Measurements from ENCODE around the gene KIAA0319L.

Gene KIAA0319L

DNA sequence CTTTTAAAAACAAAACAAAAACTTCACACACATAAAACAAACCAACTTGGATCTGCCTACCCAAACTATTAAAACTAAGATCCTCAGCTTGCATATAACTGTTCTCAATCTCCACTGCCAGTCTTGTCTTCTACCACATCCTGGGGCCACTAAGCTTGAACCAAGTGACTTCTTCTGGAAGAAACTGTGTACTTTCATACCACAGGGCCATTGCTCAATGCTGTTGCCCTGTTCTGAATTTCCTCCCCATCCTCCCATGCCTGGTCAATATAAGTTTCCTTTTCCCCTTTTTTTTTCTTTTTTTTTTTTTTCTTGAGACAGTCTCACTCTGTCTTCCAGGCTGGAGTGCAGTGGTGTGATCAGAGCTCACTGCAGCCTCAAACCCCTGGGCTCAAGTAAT, 109.9 kb downstream of the KIAA0319L start:
- no peak for DNase-seq (ENCODE audit: low read depth, low spot score)

DNA sequence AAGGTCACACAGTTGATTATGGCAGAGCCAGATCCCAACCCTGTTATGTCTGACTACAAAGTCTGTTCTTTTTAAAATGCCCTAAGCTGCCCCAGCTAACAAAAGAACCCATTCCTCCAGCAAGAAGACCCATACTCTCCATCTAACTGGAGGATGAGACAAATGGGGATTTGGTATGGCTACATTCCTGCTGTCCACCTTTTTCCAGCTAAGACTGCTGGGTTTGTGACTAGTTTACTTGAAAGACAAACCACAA, 112.8 kb downstream of the KIAA0319L start:
- DNase-seq (ENCODE audit: low read depth, low spot score): no peak

DNA sequence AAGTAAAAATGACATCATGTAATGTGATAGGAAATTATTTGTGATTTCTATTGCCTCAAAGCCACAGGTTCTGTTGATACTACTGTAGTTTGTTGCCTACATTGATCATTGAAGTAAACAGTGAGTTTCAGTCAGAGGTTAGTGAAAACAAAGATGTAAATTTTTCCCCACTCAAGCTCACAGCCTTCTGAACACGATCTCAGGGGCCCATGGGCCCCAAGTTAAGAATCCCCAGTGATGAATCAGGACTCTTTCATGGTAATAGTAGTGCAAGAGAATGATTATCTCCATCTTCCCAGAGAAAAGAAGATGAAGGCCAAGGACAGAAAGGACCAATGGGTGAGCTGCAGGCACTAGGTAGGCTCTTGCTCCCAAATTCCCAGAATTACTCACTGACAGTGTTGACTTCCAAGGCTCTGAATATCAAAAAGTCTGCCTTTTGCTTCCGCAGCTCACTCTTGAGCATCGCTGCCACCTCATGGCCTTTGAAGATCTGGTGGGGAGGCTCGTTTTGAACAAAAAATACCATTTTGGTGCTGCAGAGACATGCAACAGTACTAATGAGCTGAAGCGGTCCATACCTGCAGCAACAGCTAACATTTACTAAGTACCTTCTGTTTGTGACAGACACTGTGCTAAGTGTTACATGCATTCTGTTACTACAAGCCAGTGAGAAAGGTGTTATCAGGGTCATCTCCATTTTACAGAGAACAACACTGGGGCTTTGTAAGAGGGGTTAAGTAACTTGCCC, 113.3 kb downstream of the KIAA0319L start:
- peak; percentile 30 for DNase-seq (ENCODE audit: low read depth, low spot score)

DNA sequence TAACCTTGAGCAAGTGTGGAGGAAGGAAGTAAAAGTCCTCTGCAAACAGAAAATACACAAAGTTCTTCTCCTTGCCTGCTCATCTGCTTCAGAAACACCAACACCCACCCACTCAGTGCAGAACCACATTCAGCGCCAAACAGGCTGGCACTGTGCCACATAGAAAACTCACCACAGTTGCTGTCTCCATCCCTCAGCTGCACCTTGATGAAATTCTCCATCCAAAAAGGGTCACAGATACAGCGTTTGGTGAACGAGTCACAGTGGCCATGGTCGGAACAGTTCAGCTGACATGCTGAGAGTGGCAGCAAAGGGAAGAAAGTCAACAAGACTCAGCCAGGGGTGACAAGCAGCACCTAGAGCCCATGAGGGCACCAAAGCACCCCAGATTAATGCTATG, 114.5 kb downstream of the KIAA0319L start:
- DNase-seq (ENCODE audit: low read depth, low spot score): no peak

DNA sequence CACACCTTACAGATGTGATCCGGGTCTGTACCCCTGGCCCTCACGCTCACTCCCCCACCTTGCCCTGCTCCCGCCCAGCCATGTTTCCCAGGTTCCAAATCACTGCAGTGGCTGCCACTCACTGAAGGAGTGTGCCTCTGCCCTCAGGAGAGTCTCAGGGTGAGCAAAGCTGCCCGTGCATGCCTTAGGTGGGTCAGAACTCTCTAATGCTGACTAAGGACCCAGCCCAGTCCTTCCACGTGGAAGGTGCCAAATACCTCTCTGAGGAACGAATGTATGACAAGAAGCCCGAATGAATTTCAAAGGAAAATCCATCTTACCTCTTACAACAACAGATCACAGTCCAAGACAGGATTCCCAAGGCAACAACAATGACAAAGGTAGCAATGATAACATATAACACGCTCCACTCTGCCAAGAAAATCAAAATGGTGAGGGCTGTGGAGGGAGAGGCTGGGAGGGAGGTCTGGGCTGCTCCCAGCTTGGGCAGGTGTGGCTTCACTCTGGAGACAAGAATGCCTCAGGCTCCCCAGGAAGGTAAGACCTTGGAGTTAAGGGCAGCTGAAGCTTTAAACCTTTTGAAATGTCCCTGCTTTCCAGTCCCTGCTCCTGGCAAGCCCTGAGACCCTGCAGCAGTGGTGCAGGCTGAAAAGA, 115.2 kb downstream of the KIAA0319L start:
- DNase-seq (ENCODE audit: low read depth, low spot score): no peak

DNA sequence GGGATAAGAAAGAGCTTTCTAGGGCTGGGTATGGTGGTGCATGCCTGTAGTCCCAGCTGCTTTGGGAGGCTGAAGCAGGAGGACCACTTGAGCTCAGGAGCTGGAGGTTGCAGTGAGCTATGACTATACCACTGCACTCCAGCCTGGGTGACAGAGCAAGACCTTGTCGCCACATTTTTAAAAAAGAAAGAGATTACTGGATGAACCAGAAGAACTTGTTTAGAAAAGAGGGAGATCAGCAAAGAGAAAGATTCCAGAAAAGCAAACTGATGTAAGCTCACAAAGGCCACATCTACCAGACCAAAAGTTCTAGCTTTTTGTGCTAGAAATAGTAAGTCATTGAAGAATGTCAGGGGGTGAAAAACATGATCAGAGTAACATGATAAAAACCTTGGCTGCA, 117.6 kb downstream of the KIAA0319L start:
- DNase-seq (ENCODE audit: low read depth, low spot score): no peak

DNA sequence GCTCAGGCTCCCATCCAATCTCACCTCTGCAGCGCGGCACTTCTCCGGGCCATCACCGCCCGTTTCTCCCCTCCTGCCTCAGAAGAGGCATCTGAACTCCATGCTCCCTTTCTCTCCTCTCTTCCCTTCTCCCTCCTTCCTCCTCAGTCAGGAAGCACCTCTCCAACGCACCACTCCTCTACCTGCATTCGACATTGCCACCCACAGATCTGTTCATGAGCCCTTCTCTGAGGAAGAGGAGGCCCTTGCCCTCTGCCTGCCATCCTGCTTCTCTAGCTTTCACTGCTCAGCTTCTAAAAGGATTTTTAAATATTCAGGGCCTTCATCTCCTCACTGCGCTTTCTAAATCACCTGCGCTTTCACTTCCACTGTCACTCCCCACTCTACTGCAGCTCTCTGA, 120.0 kb downstream of the KIAA0319L start:
- DNase-seq (ENCODE audit: low read depth, low spot score): no peak

DNA sequence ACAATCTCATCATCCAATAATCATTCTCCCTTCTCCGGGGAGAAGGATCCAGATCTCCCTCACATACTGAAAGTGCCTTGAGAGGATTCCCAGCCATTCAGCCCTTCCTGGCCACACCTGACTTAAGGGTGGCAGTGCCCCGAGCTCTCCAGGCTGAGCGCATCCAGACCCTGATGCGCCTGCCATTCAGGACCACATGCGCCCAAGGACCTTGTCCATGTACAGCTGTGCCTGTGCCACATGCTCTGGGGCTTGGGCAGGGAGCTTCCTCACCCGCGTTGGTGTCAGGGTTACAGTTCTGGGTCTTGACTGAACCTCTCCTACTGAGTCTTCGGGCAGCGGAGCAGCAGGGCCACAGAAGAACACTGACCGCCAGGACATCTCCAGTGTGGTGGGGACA, 121.1 kb downstream of the KIAA0319L start:
- DNase-seq (ENCODE audit: low read depth, low spot score): no peak

DNA sequence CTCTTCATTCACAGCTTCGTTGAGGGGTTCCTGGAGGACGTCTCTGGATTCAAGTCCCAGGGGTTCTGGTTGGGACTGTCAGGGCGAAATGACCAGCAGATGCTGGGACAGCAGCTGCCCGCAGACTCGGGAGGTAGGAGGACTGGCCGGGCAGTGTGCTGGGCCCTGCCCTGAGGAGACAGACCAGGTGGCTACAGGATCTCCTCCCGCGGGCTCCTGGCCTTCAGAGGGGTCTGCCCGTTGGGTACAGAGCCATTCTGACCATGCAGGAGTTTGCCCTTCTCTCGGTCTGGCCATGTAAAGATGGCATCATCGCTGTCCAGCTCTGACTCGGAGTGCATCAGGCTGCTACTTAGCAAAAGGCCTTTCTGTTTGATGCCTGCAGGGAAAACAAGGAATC, 122.5 kb downstream of the KIAA0319L start:
- DNase-seq (ENCODE audit: low read depth, low spot score): no peak

DNA sequence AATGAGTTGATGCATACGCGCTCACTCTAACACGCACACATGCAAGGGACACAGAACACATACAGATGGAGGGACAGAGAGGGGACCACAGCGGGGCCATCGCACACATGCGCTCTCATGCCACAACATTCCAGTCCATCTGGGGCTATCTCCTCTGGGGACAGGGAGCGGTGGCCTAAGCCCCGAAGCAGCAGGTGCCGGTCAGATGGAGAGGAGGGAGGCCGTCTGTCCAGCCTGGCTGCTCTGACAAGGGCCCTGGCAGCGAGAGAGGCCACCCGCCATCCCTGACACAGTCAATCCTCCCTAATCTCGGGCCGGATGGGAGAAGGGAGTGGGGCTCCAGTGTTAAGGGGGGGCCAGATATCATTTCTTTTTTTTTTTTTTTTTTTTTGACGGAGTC, 123.5 kb downstream of the KIAA0319L start:
- no peak for DNase-seq (ENCODE audit: low read depth, low spot score)

DNA sequence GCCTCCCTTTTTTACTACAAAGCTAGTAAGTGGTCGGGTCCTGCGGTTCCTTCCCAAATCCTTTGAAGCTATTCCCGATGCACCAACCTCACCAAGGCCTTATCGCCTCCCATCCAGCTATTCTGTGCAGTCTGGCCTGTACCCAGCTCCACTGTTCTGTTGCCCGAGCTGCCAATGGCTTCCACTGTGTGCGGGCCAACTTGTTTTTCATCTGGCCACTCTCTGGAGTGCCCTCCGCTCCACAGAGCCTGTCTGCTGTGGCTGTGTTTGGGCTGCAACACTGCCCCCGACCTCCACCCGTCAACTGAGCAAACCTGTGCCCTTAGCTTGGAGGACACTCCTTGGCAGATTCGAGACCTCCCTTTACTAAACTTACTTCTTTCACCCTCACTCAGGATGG, 125.0 kb downstream of the KIAA0319L start:
- no peak for DNase-seq (ENCODE audit: low read depth, low spot score)

DNA sequence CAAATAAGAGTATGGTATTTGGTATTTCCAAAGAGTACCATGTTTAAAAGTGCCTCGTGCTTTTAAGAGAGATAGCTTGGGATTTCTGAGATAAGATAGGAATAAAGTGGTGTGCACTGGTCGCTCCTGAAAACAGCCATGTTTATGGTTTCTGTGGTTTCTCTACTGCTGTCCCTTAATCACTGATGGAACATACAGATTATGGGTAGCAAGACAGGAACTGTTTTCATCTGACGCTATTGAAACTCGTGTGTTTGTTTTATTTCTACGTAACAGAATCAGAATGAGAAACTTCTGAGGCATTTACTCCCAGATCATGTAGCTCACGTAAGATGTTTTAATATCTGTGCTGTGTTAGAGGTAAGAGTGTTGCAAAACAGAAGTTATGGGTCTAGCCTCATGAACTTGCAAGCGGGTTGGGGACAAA, 126.0 kb downstream of the KIAA0319L start:
- DNase-seq (ENCODE audit: low read depth, low spot score): no peak

DNA sequence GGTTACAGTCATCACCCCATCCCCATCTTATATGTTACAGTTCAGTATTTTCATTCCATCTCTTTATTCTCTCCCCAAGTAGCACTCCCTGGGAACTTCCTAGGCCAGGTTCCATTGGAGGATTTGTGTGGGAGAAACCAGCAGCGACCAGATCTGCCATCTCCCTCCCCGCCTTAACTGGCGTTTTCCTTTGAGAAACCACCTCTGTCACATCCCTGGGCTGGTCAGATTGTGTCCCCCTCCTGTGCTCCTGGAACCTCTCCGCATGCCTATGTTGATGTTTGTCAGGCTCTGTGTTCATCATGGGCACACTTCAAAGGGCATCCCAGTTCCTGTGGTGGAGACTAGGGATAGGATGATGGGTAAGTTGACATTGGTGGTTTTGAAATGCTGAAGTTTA, 126.4 kb downstream of the KIAA0319L start:
- no peak for DNase-seq (ENCODE audit: low read depth, low spot score)

DNA sequence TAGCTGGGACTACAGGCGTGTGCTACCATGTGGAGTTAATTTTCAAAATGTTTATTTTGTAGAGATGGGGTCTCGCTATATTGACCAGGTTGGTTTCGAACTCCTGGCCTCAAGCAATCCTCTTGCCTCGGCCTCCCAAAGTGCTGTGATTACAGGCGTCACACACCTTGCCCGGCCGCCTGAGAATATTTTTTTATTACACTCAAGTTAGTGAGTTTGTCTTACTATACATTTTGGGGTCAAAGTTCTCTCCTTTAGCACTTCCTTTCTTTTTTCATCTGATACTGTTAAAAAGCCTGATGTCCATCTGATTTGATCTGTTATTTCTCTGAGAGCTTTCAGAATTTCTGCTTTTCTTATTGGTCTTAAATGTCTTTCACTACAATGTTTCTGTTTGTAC, 128.8 kb downstream of the KIAA0319L start:
- no peak for DNase-seq (ENCODE audit: low read depth, low spot score)

DNA sequence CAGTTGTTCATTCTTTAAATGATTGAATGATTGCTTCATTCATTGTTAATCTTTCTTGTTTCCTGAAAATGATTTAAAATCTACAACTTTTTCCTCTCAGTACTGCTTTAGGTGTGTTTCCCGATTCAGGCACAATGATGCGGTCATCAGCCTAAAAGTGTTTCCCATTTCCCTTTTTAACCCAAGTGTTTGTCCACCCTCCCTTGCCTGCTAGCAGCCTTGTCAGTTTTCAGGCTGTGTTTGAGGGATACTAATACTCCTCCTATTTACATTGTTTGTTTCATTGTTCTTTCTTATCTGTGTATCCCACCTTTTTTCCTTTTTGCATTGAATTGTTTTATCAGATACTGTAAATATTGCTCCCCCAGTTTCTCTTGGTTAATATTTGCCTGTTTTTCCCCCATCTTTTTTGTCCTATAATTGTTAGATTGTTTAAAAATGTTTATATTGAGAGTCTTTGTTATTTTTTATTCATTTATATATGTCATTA, 131.1 kb downstream of the KIAA0319L start:
- DNase-seq (ENCODE audit: low read depth, low spot score): no peak

DNA sequence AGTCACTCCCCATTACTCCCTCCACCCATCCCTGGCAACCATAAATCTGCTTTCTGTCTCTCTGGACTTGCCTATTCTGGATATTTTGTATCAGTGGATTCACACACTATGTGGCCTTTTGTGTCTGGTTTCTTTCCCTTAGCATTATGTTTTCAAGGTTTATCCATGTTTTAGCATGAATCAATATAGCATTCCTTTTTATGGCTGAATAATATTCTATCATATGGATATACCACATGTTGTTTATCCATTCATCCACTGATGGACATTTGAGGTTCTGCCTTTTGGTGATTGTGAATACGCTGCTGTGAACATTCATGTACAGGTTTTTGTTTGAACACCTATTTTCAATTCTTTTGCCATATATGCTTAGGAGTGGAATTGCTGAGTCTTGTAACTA, 148.3 kb downstream of the KIAA0319L start:
- no peak for DNase-seq (ENCODE audit: low read depth, low spot score)

DNA sequence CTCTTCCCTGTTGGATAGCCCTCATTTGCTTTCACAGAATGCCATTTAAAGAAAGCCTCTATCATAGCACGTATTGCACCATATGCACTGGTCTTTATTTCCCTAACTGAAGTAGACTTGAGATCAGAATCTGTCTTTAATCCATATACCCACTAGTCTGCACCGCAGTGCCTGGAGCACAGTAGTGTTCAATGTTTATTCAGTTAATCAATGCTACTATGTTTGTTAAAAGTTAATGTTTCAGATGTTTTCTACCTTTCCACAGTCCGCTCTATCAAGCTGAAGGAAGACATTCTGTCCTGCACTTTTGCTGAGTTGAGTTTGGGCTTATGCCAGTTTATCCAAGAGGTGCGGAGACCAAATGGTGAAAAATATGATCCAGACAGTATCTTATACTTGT, 149.5 kb downstream of the KIAA0319L start:
- no peak for DNase-seq (ENCODE audit: low read depth, low spot score)

DNA sequence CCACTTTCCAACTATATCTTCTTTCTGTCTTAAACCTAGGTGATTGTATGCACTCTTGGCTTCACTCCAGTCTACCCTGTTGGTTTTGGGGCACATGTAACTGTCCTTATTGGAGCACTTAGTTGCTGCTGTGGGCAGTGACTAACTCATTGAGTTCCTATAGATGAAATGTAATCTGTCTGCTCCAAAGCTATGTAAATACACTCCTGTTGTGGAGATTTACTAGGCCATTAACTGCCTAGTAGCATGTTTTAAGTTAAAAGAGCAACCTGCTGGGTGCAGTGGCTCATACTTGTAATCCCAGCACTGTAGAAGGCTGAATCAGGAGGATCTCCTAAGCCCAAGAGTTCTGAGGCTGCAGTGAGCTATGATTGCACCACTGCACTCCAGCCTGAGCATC, 151.1 kb downstream of the KIAA0319L start:
- no peak for DNase-seq (ENCODE audit: low read depth, low spot score)

DNA sequence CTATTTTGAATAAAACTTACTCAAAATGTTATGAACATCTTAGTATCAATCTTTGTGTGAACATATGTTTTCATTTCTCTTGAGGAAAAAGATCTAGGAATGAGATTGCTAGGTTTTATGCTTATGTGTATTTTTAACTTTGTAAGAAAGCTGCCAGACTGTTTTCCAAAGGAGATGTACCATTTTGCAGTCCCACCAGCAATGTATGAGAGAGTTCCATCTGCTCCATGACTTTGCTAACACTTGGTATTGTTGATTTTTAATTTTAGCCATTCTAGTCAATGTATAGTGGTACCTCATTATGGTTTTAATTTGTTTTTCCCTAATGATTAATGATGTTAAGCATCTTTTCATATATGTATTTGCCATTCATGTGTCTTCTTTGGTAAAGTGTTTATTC, 156.2 kb downstream of the KIAA0319L start:
- no peak for DNase-seq (ENCODE audit: low read depth, low spot score)

DNA sequence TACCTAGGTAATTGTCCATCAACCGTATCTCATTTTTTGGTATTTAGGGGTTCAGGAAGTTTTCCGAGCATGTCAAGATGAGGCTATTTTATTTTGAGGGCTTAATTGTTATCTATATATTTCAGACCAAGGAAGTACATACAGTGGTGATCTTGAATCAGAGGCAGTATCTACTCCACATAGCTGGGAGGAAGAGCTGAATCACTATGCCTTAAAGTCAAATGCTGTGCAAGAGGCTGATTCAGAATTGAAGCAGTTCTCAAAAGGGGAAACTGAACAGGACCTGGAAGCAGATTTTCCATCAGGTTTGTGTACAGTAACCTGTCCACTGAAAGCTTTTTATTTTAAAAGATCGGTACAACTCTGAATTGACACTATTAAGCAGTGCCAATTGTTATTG, 158.5 kb downstream of the KIAA0319L start:
- no peak for DNase-seq (ENCODE audit: low read depth, low spot score)

DNA sequence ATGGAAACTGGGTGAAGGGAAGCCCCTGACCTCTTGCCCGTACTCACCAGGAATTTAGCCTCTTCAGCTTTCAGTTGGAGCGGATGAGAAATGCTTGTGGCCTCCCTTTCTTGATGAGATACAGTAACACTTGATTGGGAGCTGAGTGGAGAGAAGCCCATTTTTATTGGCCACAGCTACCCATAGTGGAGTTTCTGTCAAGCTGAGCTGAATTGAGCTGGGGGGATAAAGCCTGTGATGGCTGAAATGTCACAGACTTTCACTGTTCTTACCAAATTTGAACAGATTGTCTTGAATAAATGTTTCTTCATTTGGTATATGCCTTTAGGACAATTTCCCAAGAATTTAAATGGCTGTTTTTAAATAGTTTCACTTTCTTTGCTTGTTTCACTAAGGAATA, 162.8 kb downstream of the KIAA0319L start:
- no peak for DNase-seq (ENCODE audit: low read depth, low spot score)

DNA sequence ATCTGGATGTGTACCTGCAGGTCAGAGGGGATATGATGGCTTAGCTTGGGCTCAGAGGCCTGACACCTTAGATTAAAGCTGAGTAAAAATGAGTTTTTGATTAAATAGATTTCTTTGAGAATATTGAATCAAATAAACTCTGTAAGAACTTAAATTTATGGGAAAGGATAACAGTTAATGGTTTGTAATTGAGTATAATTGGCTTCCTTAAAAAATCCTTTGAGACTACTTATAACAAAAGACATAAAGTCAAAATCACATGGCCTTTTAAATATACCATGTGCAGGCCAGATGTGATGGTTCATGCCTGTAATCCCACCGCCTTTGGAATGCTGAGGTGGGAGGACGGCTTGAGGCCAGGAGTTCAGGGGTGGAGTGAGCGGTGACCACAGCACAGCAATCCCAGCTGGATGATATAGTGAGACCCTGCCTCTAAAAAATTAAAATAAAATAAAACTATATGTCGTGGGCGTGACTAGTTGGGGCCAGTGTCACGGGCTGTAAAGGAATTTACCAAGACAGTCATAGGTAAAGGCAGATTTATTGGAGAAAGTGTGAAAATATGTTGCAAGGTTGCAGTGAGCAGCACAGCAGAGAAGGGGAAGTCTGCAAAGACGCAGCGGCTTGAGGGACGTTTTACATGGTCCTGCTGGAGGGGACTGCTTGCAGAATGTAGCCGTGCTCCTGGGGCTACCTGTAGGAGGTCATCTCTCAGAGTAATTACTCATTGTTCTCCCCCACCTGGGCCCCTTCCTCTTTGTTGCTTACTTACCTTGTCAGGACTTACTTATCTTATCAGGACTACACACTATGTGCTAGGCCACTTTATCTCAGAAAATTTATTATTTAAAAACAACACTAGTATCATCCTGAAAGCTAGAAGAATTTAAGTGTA, 166.4 kb downstream of the KIAA0319L start:
- no peak for DNase-seq (ENCODE audit: low read depth, low spot score)

DNA sequence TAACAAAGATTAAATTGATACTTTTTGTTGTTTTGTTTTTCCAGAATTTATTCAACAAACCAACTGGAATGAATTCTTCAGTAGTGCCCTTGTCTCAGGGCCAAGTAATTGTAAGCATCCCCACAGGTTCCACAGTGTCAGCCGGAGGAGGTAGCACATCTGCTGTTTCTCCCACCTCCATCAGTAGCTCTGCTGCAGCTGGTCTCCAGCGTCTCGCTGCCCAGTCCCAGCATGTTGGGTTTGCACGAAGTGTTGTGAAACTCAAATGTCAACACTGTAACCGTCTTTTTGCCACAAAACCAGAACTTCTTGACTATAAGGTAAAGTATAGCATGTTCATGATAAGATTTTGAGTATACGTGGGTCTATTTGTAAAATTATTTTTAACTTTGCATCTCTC, 170.2 kb downstream of the KIAA0319L start:
- no peak for DNase-seq (ENCODE audit: low read depth, low spot score)

Measured in astrocyte of the hippocampus (primary cell).